Measurements from ENCODE around the gene LOXHD1. TPM values are rescaled to one million over a fixed set of nuclear protein-coding genes. Genes with fewer than 3 reads are reported as not detected.

LOXHD1 gene
- total and polyA plus RNA-seq, 2 donors (not counting 1 experiment from before 2014, with no cell fraction given) = not detected

GRCh38 chr18:46680784-46681695 is 24.0 kb upstream of the LOXHD1 start:
- no peak for TF ChIP-seq EZH2 (IDR thresholded peaks at IDR 0.05; ENCODE audit: borderline replicate concordance, insufficient read depth, low read depth, low read length, poor library complexity, severe bottlenecking)
- no peak for TF ChIP-seq CTCF (IDR thresholded peaks at IDR 0.05)
- ChIA-PET CTCF (interaction anchor here (1.4 kb wide), 1 partner anchor 23 kb away, joined by 3 read pairs; no protein-coding TSS in a partner anchor), POLR2A (no interaction called here)
- Histone ChIP-seq H3K4me1 (ENCODE audit: control insufficient read depth in 2 of 2, insufficient read depth in 2 of 2, low read length in 2 of 2) (no peaks in the 10 kb centered on the region), H3K4me2 (replicated peaks; ENCODE audit: low read depth, low read length, poor library complexity, severe bottlenecking) (no peak overlapping the region), H2AFZ (ENCODE audit: insufficient read depth, low read depth, low read length, poor library complexity, severe bottlenecking) (no peak overlapping the region), H3K79me2 (ENCODE audit: control insufficient read depth, insufficient read depth, low read length) (no peaks in the 10 kb centered on the region), H3K27ac (ENCODE audit: low read length in 2 of 2) (no peak overlapping the region), H3K36me3 (replicated peaks in 1 of 2; ENCODE audit: control extremely low read depth in 1 of 2, control insufficient read depth in 1 of 2, extremely low read depth in 1 of 2, insufficient read depth in 2 of 2, low read length in 1 of 2) (no peaks in the 10 kb centered on the region), H3K4me3 (ENCODE audit: control extremely low read depth in 1 of 5, extremely low read depth in 1 of 5, insufficient read depth in 1 of 5, low read depth in 2 of 5, low read length in 4 of 5) (no peak overlapping the region), H3K9me3 (ENCODE audit: control extremely low read depth in 1 of 3, control insufficient read depth in 2 of 3, insufficient read depth in 1 of 3, low read length in 2 of 3) (no peaks in the 10 kb centered on the region), H3K27me3 (replicated peaks in 1 of 4; ENCODE audit: control extremely low read depth in 1 of 4, control insufficient read depth in 3 of 4, insufficient read depth in 4 of 4, low read length in 3 of 4) (no peaks in the 10 kb centered on the region), H4K20me1 (ENCODE audit: control insufficient read depth, insufficient read depth, low read length, poor library complexity, severe bottlenecking) (no peaks in the 10 kb centered on the region), H3K9ac (ENCODE audit: low read length) (no peak overlapping the region)
- WGBS (ENCODE audit: insufficient coverage) = 39% methylated on average over 7 of the region's 12 CpGs
- intact Hi-C loops (cut with micrococcal nuclease) = no loop called here
- ATAC-seq (ENCODE audit: low read depth) = no peak
- no peak overlapping the region for H3K27ac Mint-ChIP-seq
- no peaks in the 10 kb centered on the region for H3K27me3 Mint-ChIP-seq
- no peak for DNase-seq
- no peaks in the 10 kb centered on the region for H3K9me3 Mint-ChIP-seq (ENCODE audit: insufficient read depth)
- H3K4me3 Mint-ChIP-seq = no peak overlapping the region
- H3K4me1 Mint-ChIP-seq = no peaks in the 10 kb centered on the region

All from B cell (primary cell).